CD4-positive, alpha-beta T cell treated with Interleukin-17A for 1 hour (primary cell): ENCODE results near the gene RER1.
A peak's percentile ranks its signal among the peaks of the same experiment; 100 is the strongest.

Experiments used
- DNase-seq: peaks from one replicate; pipeline ENCODE4 v3.0.0-alpha.2; 2020

Gene RER1

GRCh38 chr1:2376931-2377672, 14.5 kb upstream of the RER1 start:
- DNase-seq = no peak

DNA sequence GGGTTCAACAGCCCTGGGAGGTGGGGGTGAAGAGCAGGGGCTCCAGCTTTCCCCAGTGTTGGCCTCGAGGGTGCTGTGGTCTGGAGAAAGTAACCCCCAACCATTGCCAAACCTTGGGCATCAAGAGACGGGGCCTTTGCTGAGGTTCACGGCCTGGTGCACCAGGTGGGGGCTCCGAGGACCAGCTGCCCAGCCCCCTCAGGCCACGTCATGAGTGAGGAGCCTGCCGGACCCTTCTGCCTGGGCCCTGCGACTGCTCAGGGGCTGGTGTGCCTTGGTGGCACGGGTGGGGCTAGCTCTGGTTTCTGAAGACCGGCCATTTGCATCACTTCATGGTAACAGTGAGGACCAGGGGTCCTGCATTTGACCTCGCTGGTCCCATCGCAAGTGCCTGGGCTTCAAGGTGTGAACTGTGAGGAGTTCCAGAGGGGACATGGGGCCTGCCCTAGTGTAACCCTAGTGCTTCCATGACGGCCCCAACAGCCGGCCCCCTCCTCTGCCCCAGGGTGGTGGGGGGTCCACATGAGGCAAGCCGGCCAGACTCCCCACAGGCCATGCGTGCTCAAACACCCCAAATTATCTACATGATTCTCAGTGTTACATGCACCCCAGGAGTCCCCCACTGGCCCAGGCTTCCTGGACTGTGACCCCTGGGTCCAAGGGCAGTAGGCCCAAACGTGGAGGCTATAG, 13.7 kb upstream of the RER1 start:
- no peak for DNase-seq

- no peak for DNase-seq
Observed at GRCh38 chr1:2378441-2378851, 13.2 kb upstream of the RER1 start.

GRCh38 chr1:2378956-2379732, 12.5 kb upstream of the RER1 start:
- DNase-seq = no peak

DNA sequence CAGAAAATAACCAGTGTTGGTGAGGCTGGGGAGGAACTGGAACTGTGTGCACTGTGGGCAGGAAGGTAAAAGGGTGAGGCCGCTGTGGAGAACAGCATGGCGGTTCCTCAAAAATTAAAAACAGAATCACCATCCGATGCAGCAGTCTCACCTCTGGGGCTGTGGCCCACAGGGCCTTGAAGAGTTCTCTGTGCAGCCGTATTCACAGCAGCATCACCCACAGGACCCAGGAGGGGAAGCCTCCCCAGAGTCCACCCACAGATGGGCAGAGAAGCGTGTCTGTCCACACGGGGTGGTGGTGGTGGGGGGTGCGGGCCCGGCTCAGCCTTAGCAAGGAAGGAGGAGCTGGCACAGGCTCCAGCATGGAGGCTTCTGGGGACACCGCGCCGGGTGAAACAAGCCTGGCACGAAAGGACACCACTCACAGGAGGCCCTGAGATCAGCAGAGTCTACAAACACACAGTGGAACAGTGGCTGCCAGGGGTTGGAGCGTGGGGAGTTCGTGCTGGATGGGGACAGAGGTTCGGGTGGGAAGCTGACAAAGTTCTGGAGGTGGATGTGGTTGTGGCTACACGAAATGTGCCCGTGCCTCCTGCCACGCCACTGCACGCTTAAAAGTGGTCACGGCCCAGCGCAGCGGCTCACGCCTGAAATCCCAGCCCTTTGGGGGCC, 11.8 kb upstream of the RER1 start:
- DNase-seq = no peak

- no peak for DNase-seq
Observed at GRCh38 chr1:2380816-2381591, 10.6 kb upstream of the RER1 start.

GRCh38 chr1:2381741-2382620, 9.7 kb upstream of the RER1 start:
- peak; percentile 76 for DNase-seq

DNA sequence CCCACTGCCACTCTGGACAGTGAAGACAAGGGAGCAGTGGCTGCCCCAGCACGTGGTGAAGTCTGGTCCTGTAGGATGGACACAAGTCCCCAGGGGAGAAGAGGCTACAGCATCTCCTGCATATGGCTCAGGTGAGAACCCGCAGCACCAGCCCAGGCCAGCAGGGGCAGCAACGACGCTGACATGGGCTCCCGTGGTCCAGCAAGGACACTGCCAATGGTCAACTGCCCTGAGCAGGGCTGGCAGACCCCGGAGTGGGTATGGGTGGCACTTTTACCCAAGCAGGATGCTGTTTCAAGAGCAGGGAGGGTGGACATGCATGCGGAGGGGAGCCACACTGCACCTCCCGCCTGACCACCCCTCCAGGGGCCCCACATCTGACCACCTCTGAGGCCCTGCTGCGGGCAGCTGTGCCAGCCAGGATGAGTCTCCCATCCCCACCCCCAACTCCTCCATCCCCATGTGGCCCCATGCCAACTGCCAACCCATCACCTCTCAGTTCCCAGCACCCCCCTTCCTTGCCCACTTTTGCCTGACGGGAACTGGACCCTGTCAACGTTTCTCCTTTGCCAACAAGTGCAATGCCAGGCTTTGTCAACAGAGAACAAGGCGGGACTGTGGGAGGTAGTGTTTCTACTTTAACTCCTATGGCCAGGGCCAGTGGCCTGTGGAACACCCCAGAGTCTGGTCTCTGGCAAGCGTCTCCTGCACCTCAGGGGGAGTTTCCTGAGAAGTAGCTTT, 8.8 kb upstream of the RER1 start:
- no peak for DNase-seq

DNA sequence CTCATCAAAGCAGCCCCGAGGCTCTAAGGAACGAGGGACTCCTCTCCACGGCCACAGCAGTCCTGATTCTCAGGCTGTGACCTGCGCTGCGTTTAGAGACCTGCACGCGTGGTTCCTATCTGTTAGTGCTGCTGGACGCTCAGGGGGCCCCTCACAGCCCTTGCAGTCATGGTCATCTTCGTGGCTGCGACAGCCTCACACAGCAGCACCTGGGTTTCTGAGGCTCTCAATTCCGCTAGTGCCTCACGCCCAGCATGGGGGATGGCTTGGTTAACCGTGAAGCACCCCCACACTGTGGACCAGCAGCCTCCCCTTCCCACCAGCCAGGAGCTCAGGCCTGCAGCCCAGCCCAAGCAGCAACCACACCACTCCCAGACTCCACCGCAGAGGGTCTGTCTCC, 8.1 kb upstream of the RER1 start:
- DNase-seq = no peak

DNA sequence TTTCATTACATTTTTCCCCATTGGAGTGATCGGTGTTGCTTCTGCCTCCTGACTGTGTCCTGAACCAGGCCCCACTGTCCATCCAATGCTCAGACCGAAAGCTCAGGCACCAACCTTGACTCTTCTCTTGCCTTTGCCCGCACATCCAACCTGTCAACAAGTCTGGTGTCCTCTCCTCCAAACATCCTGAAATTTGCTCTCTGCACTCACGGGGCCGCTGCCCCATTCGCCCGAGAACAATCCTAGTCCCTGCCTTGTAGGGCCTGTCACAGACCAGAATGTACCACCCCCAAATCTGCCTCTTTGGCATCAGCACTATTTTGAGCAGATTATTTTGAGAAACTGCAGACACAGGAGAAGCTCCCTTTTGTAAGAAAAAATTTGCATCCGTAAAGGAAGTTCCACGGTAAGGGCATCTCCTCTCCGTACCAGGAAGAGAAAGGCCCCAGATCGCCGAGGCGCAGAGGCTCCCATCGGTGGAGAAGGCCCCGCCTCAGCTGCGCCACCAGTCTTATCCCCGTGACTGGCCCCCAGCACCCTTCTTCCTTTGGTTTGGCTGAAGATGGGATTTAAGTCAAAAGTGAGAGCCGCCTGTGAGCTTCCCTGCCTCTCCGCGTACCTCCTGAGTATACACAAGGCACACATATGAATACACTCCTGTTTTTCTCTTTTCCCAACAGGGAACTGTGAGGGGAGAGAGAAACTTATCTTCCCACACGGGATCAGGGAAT, 7.3 kb upstream of the RER1 start:
- no peak for DNase-seq

DNA sequence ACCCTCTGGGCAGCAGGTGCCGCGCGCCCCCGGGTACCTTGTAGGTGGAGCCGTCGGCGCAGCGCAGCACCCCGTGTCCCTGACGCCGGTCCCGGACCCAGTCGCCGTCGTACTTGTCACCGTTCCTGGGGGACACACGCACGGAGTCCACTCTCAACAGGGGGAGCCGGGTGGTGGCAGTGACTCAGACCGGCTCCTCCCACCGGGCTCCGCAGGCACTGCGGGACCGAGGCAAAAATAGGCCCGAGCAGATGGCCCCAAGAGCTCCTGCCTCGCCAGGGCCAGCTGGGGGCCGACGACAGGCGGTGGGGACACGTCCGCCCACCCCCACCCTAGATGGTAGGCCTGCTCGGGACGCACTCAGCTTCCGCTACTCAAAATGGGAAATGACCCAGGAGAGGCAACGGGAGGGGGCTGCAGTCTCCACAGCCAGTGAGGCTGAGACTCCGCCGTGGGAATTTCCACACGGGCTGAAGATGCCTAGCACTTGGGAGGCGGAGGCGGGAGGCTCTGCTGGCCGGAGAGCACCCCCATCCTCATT, 6.6 kb upstream of the RER1 start:
- DNase-seq = no peak

DNA sequence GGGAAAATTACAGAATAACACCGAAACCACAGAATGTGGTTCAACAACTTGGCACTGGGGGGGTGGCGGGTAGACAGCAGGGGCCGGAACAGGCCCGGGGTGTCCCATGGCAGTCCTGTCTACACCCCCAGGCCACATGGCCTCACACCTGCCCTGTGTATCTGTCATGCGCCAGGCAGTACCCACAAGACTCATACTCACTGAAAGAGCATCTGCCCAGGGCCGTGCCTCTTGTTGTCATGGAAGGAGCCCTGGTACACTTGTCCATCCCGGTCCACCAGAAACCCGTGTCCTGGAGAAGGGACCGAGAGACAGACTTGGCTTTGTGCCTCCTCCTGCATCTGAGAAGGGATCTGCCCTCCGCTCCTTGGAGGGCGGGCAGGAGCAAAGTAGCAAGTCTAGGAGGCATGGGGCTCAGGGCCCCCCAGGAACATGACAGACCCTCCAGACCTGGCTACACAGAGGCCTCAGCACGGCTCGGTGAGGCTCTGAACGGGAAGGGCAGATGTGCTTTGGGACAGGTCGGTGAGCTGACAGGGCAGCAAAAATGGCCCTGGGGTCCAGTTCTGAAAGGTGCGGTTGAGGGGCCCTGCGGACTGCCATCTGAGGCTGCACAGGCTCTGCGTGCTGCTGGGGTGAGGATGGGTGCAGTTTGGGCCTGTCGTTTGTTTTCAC, 5.9 kb upstream of the RER1 start:
- DNase-seq = no peak

- no peak for DNase-seq
Observed at GRCh38 chr1:2386636-2387611, 4.7 kb upstream of the RER1 start.

DNA sequence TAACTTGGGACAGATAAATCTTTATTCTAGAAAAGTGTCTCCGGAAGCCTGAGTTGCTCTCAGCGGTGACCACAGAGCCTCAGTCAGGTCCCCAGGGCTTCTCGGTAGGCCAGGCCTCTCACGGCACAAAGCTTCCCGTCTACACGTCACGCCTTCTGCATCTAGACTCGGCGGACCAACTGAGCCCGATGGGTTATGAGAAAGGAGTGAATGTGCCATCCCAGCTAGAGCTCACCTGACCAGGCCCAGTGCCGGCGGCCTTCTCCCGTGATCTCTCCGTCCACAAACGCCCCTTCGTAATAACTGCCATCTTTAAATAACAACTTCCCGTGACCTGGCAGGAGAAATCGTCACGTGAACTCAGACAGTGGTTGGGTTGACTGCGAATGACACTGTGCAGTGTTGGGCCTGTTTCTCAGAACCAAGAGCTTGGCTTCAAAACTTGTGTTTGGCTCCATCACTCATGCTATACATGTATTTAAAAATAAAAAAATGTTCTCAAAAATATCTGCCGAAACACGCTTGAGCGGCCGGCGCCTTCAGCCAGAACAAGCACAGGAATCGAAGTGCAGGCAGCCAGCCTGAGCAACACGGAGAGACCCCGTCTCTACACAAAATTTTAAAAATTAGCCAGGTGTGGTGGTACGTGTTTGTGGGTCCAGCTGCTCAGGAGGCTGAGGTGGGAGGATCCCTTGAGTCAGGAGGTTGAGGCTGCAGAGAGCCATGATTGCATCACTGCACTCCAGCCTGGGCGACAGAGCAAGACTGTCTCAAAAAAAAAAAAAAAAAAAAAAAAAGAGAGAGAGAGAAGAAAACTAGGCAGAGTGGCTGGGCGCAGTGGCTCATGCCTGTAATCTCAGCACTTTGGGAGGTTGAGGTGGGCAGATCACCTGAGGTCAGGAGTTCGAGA, 3.4 kb upstream of the RER1 start:
- DNase-seq = no peak

- DNase-seq = no peak
Observed at GRCh38 chr1:2389644-2390043, 2.0 kb upstream of the RER1 start.

DNA sequence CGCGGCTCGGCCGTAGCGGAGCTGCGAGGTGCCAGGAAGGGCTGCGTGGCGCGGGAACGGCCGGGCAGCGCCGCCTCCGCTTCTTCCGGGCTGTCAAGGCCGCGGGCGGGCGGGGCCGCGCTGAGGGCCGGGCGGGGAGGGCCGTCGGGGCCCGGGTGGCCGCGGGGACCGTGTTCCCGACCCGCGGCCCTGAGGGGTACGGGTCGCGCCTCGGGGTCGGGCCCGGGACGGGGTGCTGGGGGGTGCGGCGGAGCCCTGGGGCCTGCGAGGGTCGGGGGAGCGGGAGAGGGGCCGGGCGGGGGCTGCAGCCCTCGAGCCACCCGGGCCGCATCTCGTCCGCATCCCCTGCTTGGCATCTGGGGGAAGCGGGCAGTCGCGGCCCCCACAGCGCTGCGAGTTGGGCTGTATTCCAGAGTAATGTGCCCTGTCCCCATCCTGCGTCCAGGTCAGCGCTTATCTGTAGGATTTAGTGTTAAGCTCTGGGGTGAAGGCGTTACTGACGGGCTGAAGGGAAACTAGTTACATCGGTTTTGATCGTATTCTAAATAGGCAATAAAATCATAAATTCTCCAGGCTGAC, 379 bp downstream of the RER1 start:
- DNase-seq = no peak
